Measurements from ENCODE around the gene ZNF511. TPM values are rescaled to one million over a fixed set of nuclear protein-coding genes. Genes with fewer than 3 reads are reported as not detected.

ZNF511 gene
- total RNA-seq = 14.1 and 16.0 TPM in 2 replicates

DNA sequence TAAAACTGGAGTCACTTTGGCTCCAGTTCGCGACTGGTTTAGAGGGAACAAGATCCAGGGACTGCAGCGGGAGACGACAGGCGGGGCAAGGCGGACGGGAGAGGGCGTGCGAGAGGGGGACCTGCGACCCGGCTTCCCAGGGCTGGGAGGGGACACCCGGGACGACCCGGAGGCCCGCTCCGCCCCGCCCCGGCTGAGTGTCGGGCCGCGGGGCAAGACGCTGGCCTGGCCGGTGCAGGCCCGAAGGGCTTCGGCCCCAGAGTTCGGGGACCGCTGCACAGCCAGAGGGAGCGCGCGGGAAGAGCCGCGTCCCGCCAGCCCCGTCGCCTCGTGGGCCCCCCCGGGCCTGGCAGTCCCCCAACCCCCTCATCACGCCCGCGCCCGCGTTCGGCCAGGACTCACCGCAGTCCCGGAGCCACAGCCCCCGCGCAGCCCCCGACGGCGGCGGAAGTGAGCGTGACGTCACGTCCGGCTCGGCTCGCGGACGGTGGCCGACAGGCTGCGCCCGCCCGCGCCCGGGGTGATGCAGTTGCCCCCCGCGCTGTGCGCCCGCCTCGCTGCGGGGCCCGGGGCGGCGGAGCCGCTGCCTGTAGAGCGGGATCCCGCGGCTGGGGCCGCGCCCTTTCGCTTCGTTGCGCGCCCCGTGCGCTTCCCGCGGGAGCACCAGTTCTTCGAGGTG lies at the start of gene ZNF511, which contains the start of gene TUBGCP2:
TSS of gene ZNF511 (plus strand) at position 494 of the 679 bp plus-strand sequence. CDS start at position 524, 30 bp downstream.
TSS of gene TUBGCP2 (minus strand) at position 452 of the 679 bp plus-strand sequence. CDS start 5,931 bp downstream, outside the sequence.

DNA sequence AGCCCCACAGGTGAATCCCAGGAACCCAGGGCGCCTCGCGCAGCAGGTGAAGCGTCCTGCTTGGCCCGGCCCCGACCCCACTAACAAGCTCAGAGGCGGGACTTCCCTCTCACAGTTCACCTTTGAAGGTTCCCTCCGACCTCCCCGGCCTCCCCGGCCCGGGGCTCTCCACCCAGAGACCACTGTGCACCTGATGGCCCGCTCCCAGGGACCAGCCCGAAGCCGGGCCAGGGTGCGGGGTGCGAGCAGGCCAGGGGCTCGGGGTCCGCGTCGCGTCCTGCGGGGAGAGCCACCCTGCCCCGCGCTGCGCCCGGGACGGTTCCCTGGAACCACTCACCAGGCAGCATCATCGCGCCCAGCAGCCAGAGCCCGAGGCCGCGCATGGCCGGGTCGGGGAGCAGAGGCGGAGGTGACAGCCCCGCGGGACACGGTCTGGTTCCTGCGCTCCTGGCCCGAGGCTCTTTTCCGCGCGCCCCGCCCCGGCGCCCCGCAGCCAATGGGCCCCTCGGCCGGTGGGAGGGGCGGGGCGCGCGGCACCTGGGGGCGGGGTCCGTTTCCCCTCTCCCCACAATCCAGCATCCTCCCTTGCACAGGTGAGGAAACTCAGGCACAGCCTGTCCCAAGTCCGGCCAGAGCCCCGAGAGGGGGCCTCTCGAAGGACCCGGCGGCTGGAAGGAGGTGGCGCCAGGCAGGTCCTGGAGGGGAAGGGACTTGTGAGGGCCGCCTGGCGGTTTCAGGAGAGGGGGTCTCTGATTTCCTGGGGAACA lies 32.1 kb upstream of the ZNF511 start, which contains the start of gene ADAM8:
TSS of gene ADAM8 (minus strand) at position 434 of the 767 bp plus-strand sequence. CDS start at position 383, 51 bp downstream.

DNA sequence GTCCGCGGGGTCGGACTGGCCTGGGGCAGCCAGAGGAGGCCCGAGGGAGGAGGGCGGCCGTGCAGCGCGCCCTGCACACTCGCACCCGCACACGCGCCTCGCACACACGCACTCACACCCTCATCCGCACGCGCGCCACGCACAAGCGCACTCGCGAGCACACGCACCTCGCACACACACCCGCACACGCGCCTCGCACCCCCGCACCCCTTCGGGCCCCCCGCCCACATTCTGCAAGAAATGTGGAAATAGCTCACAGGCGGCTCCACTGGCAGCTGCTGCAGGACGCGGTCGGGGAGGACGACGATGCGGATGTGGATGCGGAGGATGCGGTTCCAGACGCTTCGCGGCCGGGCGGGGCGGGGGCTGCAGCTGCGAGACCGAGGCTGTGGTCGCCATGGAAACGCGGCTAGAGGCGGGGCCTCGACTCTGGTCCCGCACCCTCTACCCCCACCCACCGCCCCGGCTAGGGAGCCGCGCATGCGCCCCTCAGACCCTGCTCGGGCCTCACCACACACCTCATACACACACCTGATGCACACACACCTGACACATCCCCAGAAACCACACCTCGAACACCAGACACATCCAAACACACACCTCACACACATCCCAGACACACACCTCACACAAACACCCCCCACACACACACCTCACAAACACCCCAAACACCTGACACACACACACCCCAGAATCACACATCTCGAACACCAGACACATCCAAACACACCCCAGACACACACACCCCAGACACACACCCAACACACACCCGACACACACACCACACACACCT lies 28.1 kb downstream of the ZNF511 start, which contains the start of gene CALY:
TSS of gene CALY (minus strand) at position 320 of the 793 bp plus-strand sequence. CDS start 7,907 bp downstream, outside the sequence.

DNA sequence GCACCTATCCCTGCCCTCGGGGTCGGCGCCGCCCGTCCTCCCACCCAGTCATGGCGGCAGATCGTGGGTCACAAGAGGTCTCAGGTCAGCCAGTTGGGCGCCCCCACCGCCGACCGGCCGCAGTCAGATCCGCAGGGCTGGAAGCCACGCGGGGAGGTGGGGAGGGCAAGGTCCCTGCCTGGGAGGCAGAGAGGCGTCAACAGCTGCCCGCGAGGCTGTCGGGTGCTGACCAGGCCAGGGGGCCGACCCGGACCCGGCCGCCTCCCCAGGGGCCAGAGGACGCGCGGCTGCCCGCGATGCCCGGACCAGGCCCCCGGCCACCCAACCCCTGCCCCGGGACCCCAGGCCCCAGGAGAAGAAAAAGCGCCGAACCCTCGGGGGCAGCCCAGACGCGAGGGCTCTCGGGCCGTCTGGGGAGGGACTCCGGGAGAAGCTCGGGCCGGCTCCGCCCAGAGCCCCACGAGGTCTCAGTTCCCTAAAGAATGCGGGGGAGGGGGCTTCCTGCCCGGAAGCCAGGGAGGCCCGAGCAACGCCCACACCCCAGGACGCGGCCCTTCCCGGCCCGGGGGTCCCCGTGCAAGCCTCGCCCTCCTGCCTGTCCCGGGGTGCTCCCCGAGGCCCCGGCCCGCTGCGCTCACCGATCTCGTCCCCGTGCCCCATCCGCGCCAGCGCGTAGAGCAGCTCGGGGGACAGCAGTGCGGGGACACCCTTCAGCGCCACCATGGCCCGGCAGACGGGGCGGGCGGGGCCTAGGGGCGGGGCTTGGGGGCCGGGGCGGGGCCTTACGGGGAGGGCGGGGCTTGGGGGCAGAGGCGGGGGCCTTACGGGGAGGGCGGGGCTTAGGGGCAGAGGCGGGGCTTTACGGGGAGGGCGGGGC lies 48.8 kb downstream of the ZNF511 start, which contains the start of gene FUOM:
TSS of gene FUOM (minus strand) at position 735 of the 877 bp plus-strand sequence. CDS start at position 723, 12 bp downstream.

Other genes with a start within 250 kb of the ZNF511 start
- gene ADGRA1, start 221.0 kb upstream of the ZNF511 start, total RNA-seq = not detected in 2 replicates
- gene KNDC1, start 148.7 kb upstream of the ZNF511 start, total RNA-seq = 2.0 and 3.0 TPM in 2 replicates
- gene UTF1, start 78.7 kb upstream of the ZNF511 start, total RNA-seq = not detected in 2 replicates
- gene VENTX, start 71.1 kb upstream of the ZNF511 start, total RNA-seq = not detected in 2 replicates
- 1.2 and 4.3 TPM in 2 replicates for gene ADAM8, start 32.0 kb upstream of the ZNF511 start, total RNA-seq
- 51.1 and 64.4 TPM in 2 replicates for gene TUBGCP2, start within 50 bp of the ZNF511 start, total RNA-seq
- 0.23 and 0.30 TPM in 2 replicates for gene CALY, start 28.0 kb downstream of the ZNF511 start, total RNA-seq
- gene PRAP1, start 38.5 kb downstream of the ZNF511 start, total RNA-seq = not detected in 2 replicates
- gene FUOM, start 49.1 kb downstream of the ZNF511 start, total RNA-seq = 7.5 and 12.8 TPM in 2 replicates
- 57.3 and 62.9 TPM in 2 replicates for gene ECHS1, start 64.4 kb downstream of the ZNF511 start, total RNA-seq
- 5.4 and 5.6 TPM in 2 replicates for gene PAOX, start 70.3 kb downstream of the ZNF511 start, total RNA-seq
- gene MTG1, start 85.2 kb downstream of the ZNF511 start, total RNA-seq = 22.9 and 26.1 TPM in 2 replicates
- gene SPRN, start 115.7 kb downstream of the ZNF511 start, total RNA-seq = 0.59 and 1.6 TPM in 2 replicates
- gene SCART1, start 145.0 kb downstream of the ZNF511 start, total RNA-seq = 1.5 and 2.7 TPM in 2 replicates
- gene CYP2E1, start 218.4 kb downstream of the ZNF511 start, total RNA-seq = 0.60 and 0.89 TPM in 2 replicates

Data from smooth muscle cell of the umbilical artery (primary cell).